ENCODE measurements around the gene CDK5R2. TPM values are rescaled to one million over a fixed set of nuclear protein-coding genes. Genes with fewer than 3 reads are reported as not detected.
"Not testable (repeated sequence)": the region's sequence is repeated elsewhere in the genome, so short reads cannot be mapped to it uniquely, and the experiment has no call there.

Gene CDK5R2
- total RNA-seq, 2 donors from 2014 or later = not detected

- no peak for TF ChIP-seq CTCF (IDR thresholded peaks at IDR 0.05)
- no peaks in the 10 kb centered on the region for H3K4me1 ChIP-seq
- no peaks in the 10 kb centered on the region for H3K27me3 ChIP-seq
- H3K27ac ChIP-seq = no peak overlapping the region
- no peaks in the 10 kb centered on the region for H3K9me3 ChIP-seq
- DNase-seq (ENCODE audit: low spot score) = no peak
- H3K4me3 ChIP-seq = no peak overlapping the region
- no peaks in the 10 kb centered on the region for H3K36me3 ChIP-seq
Measured at GRCh38 chr2:218927876-218928275, 31.6 kb upstream of the CDK5R2 start.

GRCh38 chr2:218930488-218930887 lies 29.0 kb upstream of the CDK5R2 start:
- DNase-seq (ENCODE audit: low spot score); H3K27ac ChIP-seq; H3K27me3 ChIP-seq; H3K36me3 ChIP-seq; H3K4me1 ChIP-seq; H3K4me3 ChIP-seq; H3K9me3 ChIP-seq: not testable (repeated sequence)

- not testable (repeated sequence) for H3K27ac ChIP-seq; DNase-seq (ENCODE audit: low spot score); H3K36me3 ChIP-seq; H3K4me1 ChIP-seq; H3K4me3 ChIP-seq; H3K27me3 ChIP-seq; H3K9me3 ChIP-seq
Measured at GRCh38 chr2:218931751-218932150, 27.7 kb upstream of the CDK5R2 start.

- Histone ChIP-seq H3K4me3 (no peak overlapping the region), H3K27ac (no peak overlapping the region), H3K9me3 (no peaks in the 10 kb centered on the region), H3K36me3 (no peaks in the 10 kb centered on the region), H3K27me3 (no peaks in the 10 kb centered on the region), H3K4me1 (no peaks in the 10 kb centered on the region)
- no peak for DNase-seq (ENCODE audit: low spot score)
- TF ChIP-seq CTCF (IDR thresholded peaks at IDR 0.05) = no peak
Measured at GRCh38 chr2:218944759-218945404, 14.6 kb upstream of the CDK5R2 start.

GRCh38 chr2:218946621-218947020 lies 12.8 kb upstream of the CDK5R2 start:
- Histone ChIP-seq H3K9me3 (no peaks in the 10 kb centered on the region), H3K4me1 (no peaks in the 10 kb centered on the region), H3K27me3 (no peaks in the 10 kb centered on the region), H3K27ac (no peak overlapping the region), H3K4me3 (no peak overlapping the region), H3K36me3 (no peaks in the 10 kb centered on the region)
- TF ChIP-seq CTCF (IDR thresholded peaks at IDR 0.05) = no peak
- no peak for DNase-seq (ENCODE audit: low spot score)

- Histone ChIP-seq H3K4me3 (no peak overlapping the region), H3K4me1 (no peaks in the 10 kb centered on the region), H3K27ac (no peak overlapping the region), H3K9me3 (no peaks in the 10 kb centered on the region), H3K36me3 (no peaks in the 10 kb centered on the region), H3K27me3 (no peaks in the 10 kb centered on the region)
- DNase-seq (ENCODE audit: low spot score) = no peak
- no peak for TF ChIP-seq CTCF (IDR thresholded peaks at IDR 0.05)
Measured at GRCh38 chr2:218952160-218952559, 7.3 kb upstream of the CDK5R2 start.

- Histone ChIP-seq H3K27me3 (no peaks in the 10 kb centered on the region), H3K36me3 (no peaks in the 10 kb centered on the region), H3K4me1 (no peaks in the 10 kb centered on the region), H3K4me3 (no peak overlapping the region), H3K27ac (no peak overlapping the region), H3K9me3 (no peaks in the 10 kb centered on the region)
- no peak for DNase-seq (ENCODE audit: low spot score)
- TF ChIP-seq CTCF (IDR thresholded peaks at IDR 0.05) = no peak
Measured at GRCh38 chr2:218953366-218953954, 6.0 kb upstream of the CDK5R2 start.

Data from right atrium auricular region (tissue), 2 donors.